K562 (cell line): ENCODE results near the gene COPS4. TPM values are rescaled to one million over a fixed set of nuclear protein-coding genes. Genes with fewer than 3 reads are reported as not detected.

Experiments
- CAMTA2 ChIP-seq: fragments of 250-450 bp; sonication (Bioruptor Pico); conservative IDR thresholded peaks from 2 replicates; pipeline ENCODE4 v1.5.1; 2022
- DACH1 ChIP-seq: fragments of 450-650 bp; IDR thresholded peaks from 2 replicates; pipeline ENCODE4 v1.6.1; 2018; ENCODE audit not compliant: partially characterized antibody
- FOXA1 ChIP-seq: fragments of 450-650 bp; IDR thresholded peaks from 2 replicates; pipeline ENCODE4 v1.6.1; 2016; ENCODE audit warnings: mild to moderate bottlenecking, borderline replicate concordance
- HMBOX1 ChIP-seq: sonication (generic); IDR thresholded peaks from 2 replicates; pipeline ENCODE4 v1.6.1; 2016
- KAT8 ChIP-seq: fragments of 450-650 bp; IDR thresholded peaks from 2 replicates; pipeline ENCODE4 v1.6.1; 2016; ENCODE audit warnings: low read depth, mild to moderate bottlenecking
- MCM3 ChIP-seq: fragments of 450-650 bp; IDR thresholded peaks from 2 replicates; pipeline ENCODE4 v1.6.1; 2016
- RBBP5 ChIP-seq: fragments of 200-600 bp; sonication (generic); IDR thresholded peaks from 2 replicates; pipeline ENCODE4 v1.6.1; 2012; ENCODE audit warnings: borderline replicate concordance, mild to moderate bottlenecking, low read length, control low read depth, inconsistent platforms; ENCODE audit not compliant: insufficient read depth, poor library complexity, severe bottlenecking
- TRIM28 ChIP-seq: fragments of 450-650 bp; IDR thresholded peaks from 2 replicates; pipeline ENCODE4 v1.6.1; 2017
- U2AF1 ChIP-seq: fragments of 200-400 bp; formaldehyde crosslinking; optimal IDR thresholded peaks from 2 replicates; pipeline ENCODE3; 2017; ENCODE audit warnings: mild to moderate bottlenecking, low read depth, low read length, moderate library complexity
- ZNF316 ChIP-seq: fragments of 450-650 bp; IDR thresholded peaks from 2 replicates; pipeline ENCODE4 v1.6.1; 2016
- polyA plus RNA-seq, 8 experiments: library from polyadenylated mRNA; depleted of rRNA in 4 of 8; stranded (reverse) in 5 of 8; unstranded in 3 of 8; fragments of >200 nt; fragmentation: Nextera tagmentation in 2 of 8; fragmentation: Illumina TruSeq in 1 of 8; extraction: Ambion mirVana in 2 of 8; extraction: Trizol in 1 of 8; gene quantifications; 2 replicates each; pipeline versions ENCODE4 v1.2.1 to v1.2.3, GENCODE V29; 2011 to 2014; ENCODE audit warnings: inconsistent platforms in 1 of 8, missing spikeins in 1 of 8
- total RNA-seq, 7 experiments: library from RNA; depleted of rRNA in 6 of 7; stranded (reverse); fragments of >200 nt in 6 of 7; fragmentation: Illumina TruSeq in 2 of 7; extraction: Trizol in 2 of 7; gene quantifications; 2 replicates each; pipeline versions ENCODE4 v1.2.1 to v1.2.3, GENCODE V29; 2011 to 2021; ENCODE audit warnings: low replicate concordance in 1 of 7
- TF ChIP-seq, protein P1 (sequence below): sonication (generic); formaldehyde crosslinking; IDR thresholded peaks from 2 replicates; pipeline ENCODE4 v1.8.0; 2023; ENCODE audit warnings: mild to moderate bottlenecking, missing genetic modification reagents
- TF ChIP-seq, protein P2 (sequence below): sonication (generic); formaldehyde crosslinking; IDR thresholded peaks from 2 replicates; pipeline ENCODE4 v1.8.0; 2022; ENCODE audit warnings: mild to moderate bottlenecking, missing genetic modification reagents
- TF ChIP-seq, protein P3 (sequence below): fragments of 250-450 bp; sonication (Bioruptor Pico); IDR thresholded peaks from 2 replicates; pipeline ENCODE4 v1.8.0; 2021; ENCODE audit warnings: mild to moderate bottlenecking, moderate library complexity

The COPS4 gene
- total and polyA plus RNA-seq, 9 of the 15 experiments (the other 6 are each of a cell fraction or from before 2014, with no cell fraction given), result 44.7 to 180 (median 70.9) TPM

DNA sequence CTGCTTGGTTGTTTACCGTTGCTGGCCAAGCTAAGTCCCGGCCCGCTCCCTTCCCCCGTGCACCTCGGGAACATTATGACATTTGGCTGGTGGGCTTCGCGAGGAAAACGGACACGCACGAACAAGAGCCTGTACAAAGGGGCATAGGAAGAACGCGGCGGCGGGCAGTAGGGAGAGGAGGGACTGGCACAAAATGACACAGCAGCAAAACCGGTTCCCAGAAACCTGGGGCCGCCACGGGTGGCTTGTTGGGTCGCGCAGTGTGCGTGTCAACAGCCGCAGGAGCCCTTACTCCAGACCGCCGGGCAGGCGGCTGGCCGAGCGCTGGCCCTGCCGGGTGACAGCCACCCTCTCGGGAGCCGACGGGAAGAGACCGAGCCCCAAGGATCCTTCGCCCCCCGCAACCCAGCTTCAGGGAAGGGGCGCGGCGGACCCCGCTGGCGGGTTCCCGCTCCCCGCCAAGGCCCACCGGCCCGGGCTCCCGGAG, 22.7 kb upstream of the COPS4 start (continued):
- TF ChIP-seq, protein P1, sequence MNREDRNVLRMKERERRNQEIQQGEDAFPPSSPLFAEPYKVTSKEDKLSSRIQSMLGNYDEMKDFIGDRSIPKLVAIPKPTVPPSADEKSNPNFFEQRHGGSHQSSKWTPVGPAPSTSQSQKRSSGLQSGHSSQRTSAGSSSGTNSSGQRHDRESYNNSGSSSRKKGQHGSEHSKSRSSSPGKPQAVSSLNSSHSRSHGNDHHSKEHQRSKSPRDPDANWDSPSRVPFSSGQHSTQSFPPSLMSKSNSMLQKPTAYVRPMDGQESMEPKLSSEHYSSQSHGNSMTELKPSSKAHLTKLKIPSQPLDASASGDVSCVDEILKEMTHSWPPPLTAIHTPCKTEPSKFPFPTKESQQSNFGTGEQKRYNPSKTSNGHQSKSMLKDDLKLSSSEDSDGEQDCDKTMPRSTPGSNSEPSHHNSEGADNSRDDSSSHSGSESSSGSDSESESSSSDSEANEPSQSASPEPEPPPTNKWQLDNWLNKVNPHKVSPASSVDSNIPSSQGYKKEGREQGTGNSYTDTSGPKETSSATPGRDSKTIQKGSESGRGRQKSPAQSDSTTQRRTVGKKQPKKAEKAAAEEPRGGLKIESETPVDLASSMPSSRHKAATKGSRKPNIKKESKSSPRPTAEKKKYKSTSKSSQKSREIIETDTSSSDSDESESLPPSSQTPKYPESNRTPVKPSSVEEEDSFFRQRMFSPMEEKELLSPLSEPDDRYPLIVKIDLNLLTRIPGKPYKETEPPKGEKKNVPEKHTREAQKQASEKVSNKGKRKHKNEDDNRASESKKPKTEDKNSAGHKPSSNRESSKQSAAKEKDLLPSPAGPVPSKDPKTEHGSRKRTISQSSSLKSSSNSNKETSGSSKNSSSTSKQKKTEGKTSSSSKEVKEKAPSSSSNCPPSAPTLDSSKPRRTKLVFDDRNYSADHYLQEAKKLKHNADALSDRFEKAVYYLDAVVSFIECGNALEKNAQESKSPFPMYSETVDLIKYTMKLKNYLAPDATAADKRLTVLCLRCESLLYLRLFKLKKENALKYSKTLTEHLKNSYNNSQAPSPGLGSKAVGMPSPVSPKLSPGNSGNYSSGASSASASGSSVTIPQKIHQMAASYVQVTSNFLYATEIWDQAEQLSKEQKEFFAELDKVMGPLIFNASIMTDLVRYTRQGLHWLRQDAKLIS, result 0 out of 2 replicates have a peak, but pooled peaks have one; percentile 5
- TF ChIP-seq KAT8, result no peak
- peak; percentile 85 for TF ChIP-seq RBBP5
- TF ChIP-seq U2AF1, result no peak
- TF ChIP-seq MCM3, result no peak
- TF ChIP-seq TRIM28, result no peak
- TF ChIP-seq, protein P2, sequence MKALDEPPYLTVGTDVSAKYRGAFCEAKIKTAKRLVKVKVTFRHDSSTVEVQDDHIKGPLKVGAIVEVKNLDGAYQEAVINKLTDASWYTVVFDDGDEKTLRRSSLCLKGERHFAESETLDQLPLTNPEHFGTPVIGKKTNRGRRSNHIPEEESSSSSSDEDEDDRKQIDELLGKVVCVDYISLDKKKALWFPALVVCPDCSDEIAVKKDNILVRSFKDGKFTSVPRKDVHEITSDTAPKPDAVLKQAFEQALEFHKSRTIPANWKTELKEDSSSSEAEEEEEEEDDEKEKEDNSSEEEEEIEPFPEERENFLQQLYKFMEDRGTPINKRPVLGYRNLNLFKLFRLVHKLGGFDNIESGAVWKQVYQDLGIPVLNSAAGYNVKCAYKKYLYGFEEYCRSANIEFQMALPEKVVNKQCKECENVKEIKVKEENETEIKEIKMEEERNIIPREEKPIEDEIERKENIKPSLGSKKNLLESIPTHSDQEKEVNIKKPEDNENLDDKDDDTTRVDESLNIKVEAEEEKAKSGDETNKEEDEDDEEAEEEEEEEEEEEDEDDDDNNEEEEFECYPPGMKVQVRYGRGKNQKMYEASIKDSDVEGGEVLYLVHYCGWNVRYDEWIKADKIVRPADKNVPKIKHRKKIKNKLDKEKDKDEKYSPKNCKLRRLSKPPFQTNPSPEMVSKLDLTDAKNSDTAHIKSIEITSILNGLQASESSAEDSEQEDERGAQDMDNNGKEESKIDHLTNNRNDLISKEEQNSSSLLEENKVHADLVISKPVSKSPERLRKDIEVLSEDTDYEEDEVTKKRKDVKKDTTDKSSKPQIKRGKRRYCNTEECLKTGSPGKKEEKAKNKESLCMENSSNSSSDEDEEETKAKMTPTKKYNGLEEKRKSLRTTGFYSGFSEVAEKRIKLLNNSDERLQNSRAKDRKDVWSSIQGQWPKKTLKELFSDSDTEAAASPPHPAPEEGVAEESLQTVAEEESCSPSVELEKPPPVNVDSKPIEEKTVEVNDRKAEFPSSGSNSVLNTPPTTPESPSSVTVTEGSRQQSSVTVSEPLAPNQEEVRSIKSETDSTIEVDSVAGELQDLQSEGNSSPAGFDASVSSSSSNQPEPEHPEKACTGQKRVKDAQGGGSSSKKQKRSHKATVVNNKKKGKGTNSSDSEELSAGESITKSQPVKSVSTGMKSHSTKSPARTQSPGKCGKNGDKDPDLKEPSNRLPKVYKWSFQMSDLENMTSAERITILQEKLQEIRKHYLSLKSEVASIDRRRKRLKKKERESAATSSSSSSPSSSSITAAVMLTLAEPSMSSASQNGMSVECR (CRISPR knock-in tag), result 0 out of 2 replicates have a peak, but pooled peaks have one; percentile 6
- TF ChIP-seq DACH1, result no peak
- no peak for TF ChIP-seq HMBOX1
- no peak for TF ChIP-seq FOXA1
- no peak for TF ChIP-seq CAMTA2 (CRISPR knock-in tag)
- TF ChIP-seq ZNF316, result no peak
- TF ChIP-seq, protein P3, sequence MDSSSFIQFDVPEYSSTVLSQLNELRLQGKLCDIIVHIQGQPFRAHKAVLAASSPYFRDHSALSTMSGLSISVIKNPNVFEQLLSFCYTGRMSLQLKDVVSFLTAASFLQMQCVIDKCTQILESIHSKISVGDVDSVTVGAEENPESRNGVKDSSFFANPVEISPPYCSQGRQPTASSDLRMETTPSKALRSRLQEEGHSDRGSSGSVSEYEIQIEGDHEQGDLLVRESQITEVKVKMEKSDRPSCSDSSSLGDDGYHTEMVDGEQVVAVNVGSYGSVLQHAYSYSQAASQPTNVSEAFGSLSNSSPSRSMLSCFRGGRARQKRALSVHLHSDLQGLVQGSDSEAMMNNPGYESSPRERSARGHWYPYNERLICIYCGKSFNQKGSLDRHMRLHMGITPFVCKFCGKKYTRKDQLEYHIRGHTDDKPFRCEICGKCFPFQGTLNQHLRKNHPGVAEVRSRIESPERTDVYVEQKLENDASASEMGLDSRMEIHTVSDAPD (CRISPR knock-in tag), result no peak
